PC-3 (cell line): ENCODE data around the gene DLGAP1. TPM values are rescaled to one million over a fixed set of nuclear protein-coding genes. Genes with fewer than 3 reads are reported as not detected.

Experiments used
- ATAC-seq: fragments of 200-7000 bp; cut with Tn5 transposase; 2 replicates; pipeline ENCODE4 v1.9.1; 2020; ENCODE audit warnings: mild to moderate bottlenecking, moderate library complexity
- BruUV-seq: library from RNA; stranded (reverse); fragments of 400-500 nt; replicated peaks from 2 replicates; lab custom pipeline; 2021; lab: Mats Ljungman, UMichigan
- CTCF ChIA-PET: fragments of 300-600 bp; sonication (Branson Sonifier 250); formaldehyde crosslinking; loops from one replicate; lab custom pipeline; 2022; ENCODE audit warnings: antibody characterized with exemption; lab: Charles Lee
- POLR2A ChIA-PET: fragments of 300-600 bp; sonication (Branson Sonifier 250); formaldehyde crosslinking; loops from one replicate; lab custom pipeline; 2022; ENCODE audit warnings: antibody characterized with exemption; ENCODE audit not compliant: unreplicated experiment; lab: Charles Lee
- DNase-seq: peaks from one replicate; pipeline ENCODE4 v3.0.0-alpha.2; 2015
- H2AFZ ChIP-seq: fragments of 300-600 bp; sonication (generic); 2 replicates; pipeline ENCODE4 v1.6.0; 2016; ENCODE audit warnings: antibody characterized with exemption, low read length
- H3F3A ChIP-seq: fragments of 300-600 bp; sonication (generic); one replicate; pipeline ENCODE4 v1.6.0; 2017; ENCODE audit warnings: antibody characterized with exemption, low read length, control low read depth, mild to moderate bottlenecking; ENCODE audit not compliant: unreplicated experiment
- H3K27ac ChIP-seq: fragments of 300-600 bp; sonication (generic); 2 replicates; pipeline ENCODE4 v1.5.1; 2016; ENCODE audit warnings: mild to moderate bottlenecking, low read length
- H3K27me3 ChIP-seq: fragments of 300-600 bp; sonication (generic); 2 replicates; pipeline ENCODE4 v1.6.1; 2016; ENCODE audit warnings: low read length, mixed read lengths
- H3K36me3 ChIP-seq: fragments of 300-600 bp; sonication (generic); 2 replicates; pipeline ENCODE4 v1.6.1; 2016; ENCODE audit warnings: low read depth, mixed run types, low read length, mixed read lengths
- H3K4me1 ChIP-seq: fragments of 300-600 bp; sonication (generic); 2 replicates; pipeline ENCODE4 v1.5.1; 2016; ENCODE audit warnings: low read length; ENCODE audit not compliant: insufficient read depth
- H3K4me2 ChIP-seq: fragments of 300-600 bp; sonication (generic); 2 replicates; pipeline ENCODE4 v1.6.0; 2016; ENCODE audit warnings: low read length
- H3K4me3 ChIP-seq: fragments of 300-600 bp; sonication (generic); 2 replicates; pipeline ENCODE4 v1.5.1; 2016; ENCODE audit warnings: mild to moderate bottlenecking, low read length, mixed read lengths
- H3K79me2 ChIP-seq: fragments of 300-600 bp; sonication (generic); 2 replicates; pipeline ENCODE4 v1.6.1; 2017; ENCODE audit warnings: low read length, mixed read lengths
- H3K9ac ChIP-seq: fragments of 300-600 bp; sonication (generic); 2 replicates; pipeline ENCODE4 v1.6.0; 2016; ENCODE audit warnings: mild to moderate bottlenecking, low read length
- H3K9me2 ChIP-seq: fragments of 300-600 bp; sonication (generic); replicated peaks from 2 replicates; pipeline ENCODE4 v1.6.1; 2016; ENCODE audit warnings: mixed run types, low read length, mixed read lengths
- H3K9me3 ChIP-seq: fragments of 300-600 bp; sonication (generic); 2 replicates; pipeline ENCODE4 v1.6.1; 2016; ENCODE audit warnings: low read length, mixed read lengths
- H4K20me1 ChIP-seq: fragments of 300-600 bp; sonication (generic); 2 replicates; pipeline ENCODE4 v1.6.1; 2016; ENCODE audit warnings: low read length, mixed read lengths
- CTCF ChIP-seq: fragments of 300-600 bp; sonication (generic); conservative IDR thresholded peaks from 2 replicates; pipeline ENCODE4 v1.5.1; 2017; ENCODE audit warnings: antibody characterized with exemption, low read depth, mild to moderate bottlenecking, low read length
- EZH2 ChIP-seq: fragments of 300-600 bp; sonication (generic); IDR thresholded peaks from one replicate; pipeline ENCODE4 v1.6.1; 2017; ENCODE audit warnings: antibody characterized with exemption, mild to moderate bottlenecking, low read length; ENCODE audit not compliant: unreplicated experiment
- EZH2phosphoT487 ChIP-seq: fragments of 300-600 bp; sonication (generic); IDR thresholded peaks from 2 replicates; pipeline ENCODE4 v1.6.1; 2018; ENCODE audit warnings: mild to moderate bottlenecking, antibody characterized with exemption, low read length, borderline replicate concordance
- intact Hi-C: fragments of 100-400 bp; cut with micrococcal nuclease; formaldehyde crosslinking; loops from 2 replicates; pipeline ENCODE4 v1.9.0; 2023
- total RNA-seq: library from RNA; depleted of rRNA; stranded (reverse); fragments of >200 nt; gene quantifications from 2 replicates; pipeline ENCODE4 v1.2.3, GENCODE V29; 2014

The DLGAP1 gene
- total RNA-seq, 1 experiment from 2014 or later = not detected

GRCh38 chr18:3796434-3796833 is 658.7 kb downstream of the DLGAP1 start:
- no peak overlapping the region for H3K4me3 ChIP-seq
- DNase-seq = no peak
- H3K4me2 ChIP-seq = no peak overlapping the region
- no peaks in the 10 kb centered on the region for H3K9me2 ChIP-seq
- TF ChIP-seq EZH2phosphoT487 (no peak), EZH2 (no peak), CTCF (no peak)
- POLR2A ChIA-PET = no interaction called here
- no peaks in the 10 kb centered on the region for H3F3A ChIP-seq
- H3K79me2 ChIP-seq = no peaks in the 10 kb centered on the region
- ATAC-seq = no peak
- CTCF ChIA-PET = no interaction called here
- no peaks in the 10 kb centered on the region for H3K36me3 ChIP-seq
- BruUV-seq = no TSS peak
- H3K27me3 ChIP-seq = no peaks in the 10 kb centered on the region; the same call in 1 of the 2 replicates
- no peak overlapping the region for H3K9ac ChIP-seq
- H2AFZ ChIP-seq = no peak overlapping the region
- intact Hi-C loops = no loop called here
- no peaks in the 10 kb centered on the region for H4K20me1 ChIP-seq
- no peak overlapping the region for H3K27ac ChIP-seq
- H3K4me1 ChIP-seq = peaks cover 17% of the 10 kb centered on the region
- no peaks in the 10 kb centered on the region for H3K9me3 ChIP-seq

GRCh38 chr18:3794537-3795348 is 660.4 kb downstream of the DLGAP1 start:
- Histone ChIP-seq H3K9me2 (no peaks in the 10 kb centered on the region), H3K27me3 (no peaks in the 10 kb centered on the region; the same call in 1 of the 2 replicates), H3F3A (no peaks in the 10 kb centered on the region), H3K27ac (peak overlapping the region; percentile 55), H3K9ac (no peak overlapping the region), H3K9me3 (no peaks in the 10 kb centered on the region), H2AFZ (0 out of 2 replicates have a peak overlapping the region, but pooled peaks have one; percentile 4), H3K4me2 (peak overlapping the region; percentile 21), H3K4me3 (no peak overlapping the region), H3K79me2 (no peaks in the 10 kb centered on the region), H3K4me1 (peaks cover 17% of the 10 kb centered on the region), H3K36me3 (no peaks in the 10 kb centered on the region), H4K20me1 (no peaks in the 10 kb centered on the region)
- intact Hi-C loops = no loop called here
- ChIA-PET CTCF (no interaction called here), POLR2A (no interaction called here)
- TF ChIP-seq EZH2 (no peak), CTCF (no peak), EZH2phosphoT487 (no peak)
- BruUV-seq = no TSS peak
- peak; percentile 91 for DNase-seq
- ATAC-seq = peak; percentile 86

GRCh38 chr18:3793545-3793944 is 661.6 kb downstream of the DLGAP1 start:
- no peak overlapping the region for H3K9ac ChIP-seq
- ATAC-seq (no peak), DNase-seq (no peak)
- TF ChIP-seq CTCF = no peak
- intact Hi-C loops = no loop called here
- H3K9me3 ChIP-seq = no peaks in the 10 kb centered on the region
- no peaks in the 10 kb centered on the region for H4K20me1 ChIP-seq
- BruUV-seq = no TSS peak
- no peaks in the 10 kb centered on the region for H3K79me2 ChIP-seq
- no peaks in the 10 kb centered on the region for H3K36me3 ChIP-seq
- no peak overlapping the region for H3K4me2 ChIP-seq
- H2AFZ ChIP-seq = no peak overlapping the region
- H3K27ac ChIP-seq = no peak overlapping the region; the same call in 1 of the 2 replicates
- no peaks in the 10 kb centered on the region for H3F3A ChIP-seq
- POLR2A ChIA-PET = no interaction called here
- no peaks in the 10 kb centered on the region; the same call in 1 of the 2 replicates for H3K27me3 ChIP-seq
- no peaks in the 10 kb centered on the region for H3K9me2 ChIP-seq
- H3K4me1 ChIP-seq = peaks cover 17% of the 10 kb centered on the region
- no peak overlapping the region for H3K4me3 ChIP-seq
- CTCF ChIA-PET = no interaction called here
